HepG2 (cell line): ENCODE data around the gene KRT82. TPM values are rescaled to one million over a fixed set of nuclear protein-coding genes. Genes with fewer than 3 reads are reported as not detected.

Experiments used
- ATAC-seq: fragments of 200-7000 bp; cut with Tn5 transposase; 3 replicates; pipeline ENCODE4 v1.9.1; 2020; ENCODE audit warnings: mild to moderate bottlenecking, moderate library complexity
- BruUV-seq: library from RNA; stranded (reverse); fragments of 400-500 nt; replicated peaks from 2 replicates; lab custom pipeline; 2021; lab: Mats Ljungman, UMichigan
- CTCF ChIA-PET: fragments of 300-600 bp; formaldehyde crosslinking; extraction: SDS; loops from one replicate; lab custom pipeline; 2021; ENCODE audit warnings: low total read pairs, inconsistent platforms, low intra/inter-chr PET ratio; lab: Yijun Ruan, JAX
- POLR2A ChIA-PET: fragments of 350-600 bp; sonication (Branson Sonifier 250); formaldehyde crosslinking; loops from one replicate; lab custom pipeline; 2020; ENCODE audit warnings: antibody characterized with exemption, inconsistent platforms; lab: Yijun Ruan, JAX
- DNase-seq: peaks from one replicate; pipeline ENCODE4 v3.0.0-alpha.2; 2015; ENCODE audit warnings: low spot score
- FAIRE-seq: peaks from 3 replicates; lab custom pipeline; 2011; peaks lifted over from hg19 to GRCh38; lab: Jason Lieb, UNC
- H2AFZ ChIP-seq: one replicate; pipeline ENCODE4 v1.6.1; 2011; ENCODE audit warnings: low read length, inconsistent platforms
- H3K27ac ChIP-seq: fragments of 300-600 bp; 3 replicates; pipeline ENCODE4 v1.8.0; 2011; ENCODE audit warnings: mixed run types, mild to moderate bottlenecking, mixed read lengths, low read length, inconsistent platforms; ENCODE audit not compliant: insufficient read depth; ENCODE audit errors: extremely low read length
- H3K27me3 ChIP-seq, 2 experiments: fragments of 200-600 bp in 1 of 2; 2 replicates in 1 of 2; 3 replicates in 1 of 2; pipeline versions ENCODE4 v1.6.0 to v1.8.0; 2011; ENCODE audit warnings: low read length in 2 of 2, mild to moderate bottlenecking in 2 of 2, moderate library complexity in 2 of 2, inconsistent platforms in 1 of 2; ENCODE audit not compliant: insufficient read depth in 2 of 2, control insufficient read depth in 1 of 2
- H3K36me3 ChIP-seq, 2 experiments: fragments of 200-600 bp in 1 of 2; replicated peaks in 1 of 2; 2 replicates in 1 of 2; 3 replicates in 1 of 2; pipeline versions ENCODE4 v1.5.1 to v1.8.0; 2011; ENCODE audit warnings: low read length in 2 of 2, inconsistent platforms in 1 of 2; ENCODE audit not compliant: insufficient read depth in 2 of 2, control insufficient read depth in 1 of 2
- H3K4me1 ChIP-seq: 2 replicates; pipeline ENCODE4 v1.5.1; 2012; ENCODE audit warnings: low read length, inconsistent platforms; ENCODE audit not compliant: insufficient read depth
- H3K4me2 ChIP-seq: 2 replicates; pipeline ENCODE4 v1.6.0; 2011; ENCODE audit warnings: low read depth, low read length, inconsistent platforms
- H3K4me3 ChIP-seq, 3 experiments: fragments of 200-600 bp in 1 of 3; sonication (generic), shearing (Covaris generic) in 1 of 3; replicated peaks in 1 of 3; 2 replicates each; pipeline ENCODE4 v1.5.1; 2011 to 2016; ENCODE audit warnings: low read length in 3 of 3, inconsistent platforms in 2 of 3, low read depth in 2 of 3, mild to moderate bottlenecking in 2 of 3, control low read depth in 1 of 3, mixed read lengths in 1 of 3; ENCODE audit not compliant: insufficient read depth in 1 of 3
- H3K79me2 ChIP-seq: one replicate; pipeline ENCODE4 v1.6.1; 2011; ENCODE audit warnings: low read length, inconsistent platforms; ENCODE audit not compliant: insufficient read depth
- H3K9ac ChIP-seq: 2 replicates; pipeline ENCODE4 v1.6.0; 2011; ENCODE audit warnings: mild to moderate bottlenecking, low read depth, low read length, inconsistent platforms; ENCODE audit not compliant: insufficient read depth
- H3K9me3 ChIP-seq: 2 replicates; pipeline ENCODE4 v1.5.1; 2012; ENCODE audit warnings: mild to moderate bottlenecking, low read length
- H4K20me1 ChIP-seq: 2 replicates; pipeline ENCODE4 v1.6.0; 2011; ENCODE audit warnings: inconsistent platforms, mild to moderate bottlenecking, low read length, moderate library complexity; ENCODE audit not compliant: insufficient read depth
- EHMT2 ChIP-seq: fragments of 200-600 bp; sonication (generic); IDR thresholded peaks from 2 replicates; pipeline ENCODE4 v1.7.0; 2017; ENCODE audit warnings: antibody characterized with exemption, low read depth, low read length, borderline replicate concordance
- HINFP ChIP-seq: sonication (generic); formaldehyde crosslinking; IDR thresholded peaks from 2 replicates; pipeline ENCODE4 v1.4.0; 2020; ENCODE audit warnings: low read depth, mild to moderate bottlenecking, missing genetic modification reagents
- MAFG ChIP-seq: sonication (generic); formaldehyde crosslinking; IDR thresholded peaks from 2 replicates; pipeline ENCODE4 v1.5.1; 2020; ENCODE audit warnings: mild to moderate bottlenecking, missing genetic modification reagents
- RBM22 ChIP-seq: fragments of 200-400 bp; formaldehyde crosslinking; optimal IDR thresholded peaks from 2 replicates; pipeline ENCODE3; 2017; ENCODE audit warnings: mild to moderate bottlenecking, low read length, moderate library complexity
- SNRNP70 ChIP-seq: fragments of 200-400 bp; formaldehyde crosslinking; IDR thresholded peaks from 2 replicates; pipeline ENCODE4 v1.6.1; 2017; ENCODE audit warnings: mild to moderate bottlenecking, low read depth, low read length, moderate library complexity
- ZMYM4 ChIP-seq: sonication (generic); formaldehyde crosslinking; IDR thresholded peaks from 2 replicates; pipeline ENCODE4 v1.8.1; 2023; ENCODE audit warnings: mild to moderate bottlenecking, missing genetic modification reagents
- ZNF264 ChIP-seq: sonication (generic); formaldehyde crosslinking; IDR thresholded peaks from 2 replicates; pipeline ENCODE4 v1.4.0; 2020; ENCODE audit warnings: missing genetic modification reagents
- ZNF547 ChIP-seq: sonication (generic); formaldehyde crosslinking; IDR thresholded peaks from 2 replicates; pipeline ENCODE4 v1.5.1; 2020; ENCODE audit warnings: mild to moderate bottlenecking, missing genetic modification reagents
- WGBS: methylation state at CpG from one replicate; pipeline ENCODE4 v1.1.6; 2017; ENCODE audit warnings: low lambda C conversion rate; 5-methylcytosine and 5-hydroxymethylcytosine counted together
- in situ Hi-C: cut with HindIII; loops from 2 replicates; pipeline ENCODE4 v1.10.0; 2017; ENCODE audit warnings: low pct_unique_long_range_greater_than_20kb; ENCODE audit not compliant: extremely low pct_ligation_motif_present
- intact Hi-C: fragments of 100-400 bp; cut with micrococcal nuclease; formaldehyde crosslinking; loops from one replicate; pipeline ENCODE4 v1.10.0; 2022; ENCODE audit not compliant: unreplicated experiment
- polyA plus RNA-seq, 8 experiments: library from polyadenylated mRNA; depleted of rRNA in 3 of 8; stranded (reverse) in 7 of 8; unstranded in 1 of 8; fragments of >200 nt; fragmentation: Illumina TruSeq in 4 of 8; extraction: Trizol in 4 of 8; gene quantifications; 2 replicates each; pipeline versions ENCODE4 v1.2.1 to v1.2.3, GENCODE V29; 2011 to 2016; ENCODE audit warnings: low read depth in 4 of 8, missing spikeins in 1 of 8, mixed read lengths in 1 of 8; ENCODE audit not compliant: insufficient read depth in 1 of 8
- total RNA-seq, 5 experiments: library from RNA; depleted of rRNA; stranded (reverse); fragments of >200 nt; fragmentation: Illumina TruSeq; extraction: Trizol; gene quantifications; 2 replicates each; pipeline ENCODE4 v1.2.3, GENCODE V29; 2016; ENCODE audit warnings: low read depth in 1 of 5
- TF ChIP-seq, protein P1 (sequence below): sonication (generic); formaldehyde crosslinking; IDR thresholded peaks from 2 replicates; pipeline ENCODE4 v1.4.0; 2020; ENCODE audit warnings: missing genetic modification reagents

The KRT82 gene
- total and polyA plus RNA-seq, 2 of the 13 experiments (the other 11 are each of a cell fraction or from before 2014, with no cell fraction given) = not detected

DNA sequence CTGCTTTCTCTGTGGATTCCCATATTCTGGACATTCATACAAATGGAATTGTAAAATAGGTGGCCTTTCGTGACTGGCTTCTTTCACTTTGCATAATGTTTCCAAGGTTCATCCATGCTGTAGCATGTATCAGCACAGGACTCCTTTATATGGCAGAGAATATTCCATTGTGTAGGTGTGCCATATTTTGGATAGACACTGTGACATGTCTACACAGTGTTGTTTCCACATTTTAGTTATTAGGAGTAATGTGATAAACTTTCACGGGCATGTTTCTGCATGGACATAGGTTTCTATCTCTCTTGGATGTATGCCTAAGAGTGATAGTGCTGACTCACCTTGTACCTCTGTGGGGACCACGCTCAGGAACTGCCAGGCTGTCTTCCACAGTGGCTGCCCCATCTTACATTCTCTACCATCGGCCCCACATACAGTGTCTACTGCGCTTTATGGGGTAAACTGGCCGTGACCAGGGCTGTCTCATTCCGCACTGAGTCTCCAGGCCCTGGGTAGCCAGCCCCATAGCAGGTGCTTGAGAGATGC is 13.6 kb downstream of the KRT82 start (continued):
- TF ChIP-seq ZMYM4 (CRISPR knock-in tag) (no peak), SNRNP70 (no peak), ZNF547 (no peak)
- TF ChIP-seq, protein P1, sequence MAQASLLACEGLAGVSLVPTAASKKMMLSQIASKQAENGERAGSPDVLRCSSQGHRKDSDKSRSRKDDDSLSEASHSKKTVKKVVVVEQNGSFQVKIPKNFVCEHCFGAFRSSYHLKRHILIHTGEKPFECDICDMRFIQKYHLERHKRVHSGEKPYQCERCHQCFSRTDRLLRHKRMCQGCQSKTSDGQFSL (CRISPR knock-in tag) = no peak

GRCh38 chr12:52391618-52392002 is 14.5 kb downstream of the KRT82 start:
- H3K79me2 ChIP-seq = no peaks in the 10 kb centered on the region
- no peak overlapping the region for H3K27ac ChIP-seq
- FAIRE-seq (no peak), DNase-seq (no peak), ATAC-seq (no peak)
- no peak overlapping the region for H3K9ac ChIP-seq
- BruUV-seq = no TSS peak
- no peaks in the 10 kb centered on the region for H3K4me1 ChIP-seq
- H3K36me3 ChIP-seq = no peaks in the 10 kb centered on the region
- no peak overlapping the region for H2AFZ ChIP-seq
- H3K4me2 ChIP-seq = no peak overlapping the region
- in situ Hi-C loops (loop anchor here (25.0 kb wide), 1 partner anchor 596 kb away; no protein-coding TSS in a partner anchor), intact Hi-C loops (loop anchor here (1.0 kb wide), 1 partner anchor 24 kb away; no protein-coding TSS in a partner anchor)
- H3K4me3 ChIP-seq = no peak overlapping the region
- H4K20me1 ChIP-seq = no peaks in the 10 kb centered on the region
- H3K27me3 ChIP-seq = peaks cover 0 to 9% of the 10 kb centered on the region in 2 experiments; a peak in 3 of 5 replicates
- ChIA-PET POLR2A (no interaction called here), CTCF (no interaction called here)
- TF ChIP-seq HINFP (CRISPR knock-in tag) = no peak
- no peak for TF ChIP-seq ZNF264
- no peak for TF ChIP-seq EHMT2
- TF ChIP-seq RBM22 = no peak
- TF ChIP-seq MAFG (CRISPR knock-in tag) = no peak
- no CpG with 5 or more reads among the region's 4 CpGs for WGBS
- H3K9me3 ChIP-seq = no peaks in the 10 kb centered on the region
